Activated naive CD4-positive, alpha-beta T cell treated with anti-CD3 and anti-CD28 coated beads for 36 hours (primary cell): ENCODE data around the gene ALDOA. TPM values are rescaled to one million over a fixed set of nuclear protein-coding genes. Genes with fewer than 3 reads are reported as not detected.
"Not testable (repeated sequence)": the region's sequence is repeated elsewhere in the genome, so short reads cannot be mapped to it uniquely, and the experiment has no call there.

Experiments used
- CTCF ChIA-PET: fragments of 350-600 bp; sonication (Branson Sonifier 250); formaldehyde crosslinking; loops from one replicate; lab custom pipeline; 2021; ENCODE audit warnings: antibody characterized with exemption; lab: Charles Lee
- DNase-seq: peaks from one replicate; pipeline ENCODE4 v3.0.0-alpha.2; 2020
- H3K27ac Mint-ChIP-seq: one replicate; pipeline ENCODE4 v1.8.0; 2021; ENCODE audit warnings: mild to moderate bottlenecking, mixed read lengths
- H3K27me3 Mint-ChIP-seq: one replicate; pipeline ENCODE4 v1.8.0; 2021; ENCODE audit warnings: low read depth, mixed read lengths
- H3K36me3 Mint-ChIP-seq: one replicate; pipeline ENCODE4 v1.8.0; 2021; ENCODE audit warnings: low read depth, mixed read lengths
- H3K4me1 Mint-ChIP-seq: one replicate; pipeline ENCODE4 v1.8.0; 2021; ENCODE audit warnings: low read depth, mixed read lengths
- H3K4me3 Mint-ChIP-seq: one replicate; pipeline ENCODE4 v1.8.0; 2021; ENCODE audit warnings: mild to moderate bottlenecking, moderate library complexity, mixed read lengths
- H3K9me3 Mint-ChIP-seq: one replicate; pipeline ENCODE4 v1.8.0; 2021; ENCODE audit warnings: mixed read lengths
- intact Hi-C: fragments of 100-400 bp; cut with micrococcal nuclease; formaldehyde crosslinking; loops from one replicate; pipeline ENCODE4 v1.15.1; 2023
- total RNA-seq, 2 experiments: library from RNA; stranded (reverse); gene quantifications; one replicate each; pipeline ENCODE4 v1.2.3, GENCODE V29; 2021

Gene ALDOA
- total RNA-seq, result 1,000 to 10,000 TPM; 1,750 to 1,795 TPM

DNA sequence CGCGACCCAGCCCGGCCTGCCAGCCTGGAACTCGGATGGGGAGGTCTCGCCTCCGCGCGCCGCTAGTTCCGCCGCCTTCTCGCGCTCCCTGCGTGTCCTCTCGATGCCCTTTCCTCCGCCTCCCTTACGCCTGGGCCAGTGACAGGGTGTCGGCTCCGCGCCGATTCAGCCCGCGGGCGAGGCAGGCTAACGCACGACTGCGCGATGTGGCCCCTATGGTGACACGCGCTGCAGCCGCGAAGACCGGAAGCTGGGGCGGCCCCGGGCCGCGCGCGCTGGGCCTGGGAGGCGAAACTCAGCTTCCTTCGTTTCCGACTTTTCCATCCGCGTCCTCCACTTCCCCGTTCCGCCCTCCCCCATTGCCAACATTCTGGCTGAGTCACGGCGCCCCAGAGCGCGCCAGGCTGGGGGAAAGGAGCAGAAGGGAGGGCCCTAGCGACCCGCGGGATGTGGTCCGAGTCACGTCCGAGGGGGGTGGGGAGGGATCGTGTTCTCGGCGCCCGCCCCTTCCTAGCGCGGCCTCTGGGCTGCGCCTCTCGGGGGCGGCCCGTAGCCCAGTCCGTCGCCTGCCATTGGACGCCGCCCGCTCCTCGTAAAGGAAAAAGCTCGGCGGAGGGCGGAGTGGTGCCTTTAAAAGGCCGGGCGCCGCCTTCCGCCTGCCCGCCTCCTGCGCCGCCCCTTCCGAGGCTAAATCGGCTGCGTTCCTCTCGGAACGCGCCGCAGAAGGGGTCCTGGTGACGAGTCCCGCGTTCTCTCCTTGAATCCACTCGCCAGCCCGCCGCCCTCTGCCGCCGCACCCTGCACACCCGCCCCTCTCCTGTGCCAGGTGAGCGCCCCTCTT is at the start of gene ALDOA:
ALDOA (plus strand) TSS at position 659 of the 841 bp plus-strand sequence. CDS start 1,138 bp downstream, outside the sequence.
- CTCF ChIA-PET, result interaction anchor here (0.9 to 3.3 kb wide), 3 partner anchors 9 to 26 kb away, joined by 4 to 16 read pairs (median 8); partner anchors contain the start of genes PPP4C and TBX6
- DNase-seq, result peak; percentile 97
- peaks cover 32% of the 10 kb centered on the region for H3K4me1 Mint-ChIP-seq

DNA sequence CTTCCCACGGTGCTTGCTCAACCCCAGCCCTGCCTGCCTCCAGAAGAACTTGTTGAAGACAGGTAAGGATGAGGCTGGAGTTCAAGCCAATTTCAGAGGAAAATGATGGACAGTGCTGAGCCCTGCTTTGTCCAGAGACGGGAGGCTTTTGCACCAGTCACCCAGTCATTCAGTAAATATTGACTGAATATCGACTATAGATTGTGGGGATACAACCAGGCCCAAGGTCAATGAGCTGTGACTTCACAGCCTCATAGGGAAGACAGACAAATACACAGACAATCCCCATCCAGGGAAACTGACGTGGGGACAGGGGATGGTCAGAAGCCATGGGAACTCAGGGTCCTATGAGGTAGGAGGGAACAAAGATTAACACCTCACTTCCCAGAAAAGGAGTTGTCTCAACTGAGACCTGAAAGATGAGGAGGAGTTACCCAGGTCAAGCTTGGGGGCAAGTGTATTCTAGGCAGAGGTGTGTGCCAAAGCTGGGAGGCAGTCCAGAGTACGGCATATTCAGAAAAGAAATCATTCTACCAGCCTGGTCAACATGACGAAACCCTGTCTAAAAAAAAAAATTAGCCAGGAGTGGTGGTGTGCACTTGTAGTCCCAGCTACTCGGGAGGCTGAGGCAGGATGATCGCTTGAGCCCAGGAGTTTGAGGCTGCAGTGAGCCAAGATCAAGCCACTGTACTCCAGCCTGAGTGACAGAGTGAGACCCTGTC is 48.8 kb upstream of the ALDOA start:
- Mint-ChIP-seq H3K9me3 (no peaks in the 10 kb centered on the region), H3K27me3 (peaks cover 5% of the 10 kb centered on the region), H3K4me3 (no peak overlapping the region), H3K36me3 (no peaks in the 10 kb centered on the region), H3K27ac (no peak overlapping the region), H3K4me1 (peaks cover 6% of the 10 kb centered on the region)
- CTCF ChIA-PET, result interaction anchor here (1.8 kb wide), 1 partner anchor 16 kb away, joined by 6 read pairs; no protein-coding TSS in a partner anchor
- DNase-seq, result no peak
- intact Hi-C loops, result no loop called here

More for the DNA sequence above, at the start of gene ALDOA:
- intact Hi-C loops, result loop anchor here (1.0 to 5.0 kb wide), 10 partner anchors 10 to 593 kb away; partner anchors contain the start of genes FBRS, HIRIP3, MAZ and PPP4C
- Mint-ChIP-seq H3K27me3 (no peaks in the 10 kb centered on the region), H3K4me3 (peak within 1 kb of the TSS; percentile 95), H3K9me3 (no peaks in the 10 kb centered on the region), H3K36me3 (peaks cover 48% of the 10 kb centered on the region), H3K27ac (peak within 1 kb of the TSS; percentile 98)

DNA sequence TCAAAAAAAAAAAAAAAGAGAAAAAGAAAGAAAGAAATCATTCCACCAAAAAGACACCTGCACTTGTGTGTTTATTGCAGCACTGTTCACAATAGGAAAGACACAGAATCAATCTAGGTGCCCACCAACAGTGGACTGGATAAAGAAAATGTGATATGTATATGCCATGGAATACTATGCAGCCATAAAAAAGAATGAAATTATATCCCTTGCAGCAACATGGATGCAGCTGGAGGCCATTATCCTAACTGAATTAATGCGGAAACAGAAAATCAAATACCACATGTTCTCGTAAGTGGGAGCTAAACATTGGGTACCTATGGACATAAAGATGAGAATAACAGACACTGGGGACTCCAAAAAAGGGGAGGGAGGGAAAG is 48.3 kb upstream of the ALDOA start:
- Mint-ChIP-seq H3K27ac (no peak overlapping the region), H3K36me3 (no peaks in the 10 kb centered on the region), H3K4me3 (no peak overlapping the region), H3K9me3 (no peaks in the 10 kb centered on the region), H3K27me3 (no peaks in the 10 kb centered on the region), H3K4me1 (peaks cover 3% of the 10 kb centered on the region)
- DNase-seq, result no peak
- CTCF ChIA-PET, result interaction anchor here (1.8 kb wide), 1 partner anchor 15 kb away, joined by 6 read pairs; no protein-coding TSS in a partner anchor
- intact Hi-C loops, result no loop called here

DNA sequence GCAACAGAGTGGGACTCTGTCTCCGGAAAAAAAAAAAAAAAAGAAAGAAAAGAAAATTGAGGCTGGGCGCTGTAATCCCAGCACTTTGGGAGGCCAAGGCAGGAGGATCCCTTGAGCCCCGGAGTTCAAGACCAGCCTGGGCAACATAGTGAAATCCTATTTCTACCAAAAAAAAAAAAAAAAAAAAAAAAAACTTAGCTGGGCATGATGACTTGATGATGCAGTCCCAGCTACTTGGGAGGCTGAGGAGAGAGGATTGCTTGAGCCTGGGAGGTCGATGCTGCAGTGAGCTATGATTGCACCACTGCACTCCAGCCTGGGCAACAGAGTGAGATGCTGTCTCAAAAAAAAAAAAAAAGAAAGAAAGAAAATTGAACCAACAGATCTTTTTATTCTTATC is 47.6 kb upstream of the ALDOA start:
- DNase-seq, H3K4me3 Mint-ChIP-seq, CTCF ChIA-PET, H3K36me3 Mint-ChIP-seq, H3K9me3 Mint-ChIP-seq, H3K27ac Mint-ChIP-seq, intact Hi-C loops, H3K4me1 Mint-ChIP-seq, H3K27me3 Mint-ChIP-seq: not testable (repeated sequence)

DNA sequence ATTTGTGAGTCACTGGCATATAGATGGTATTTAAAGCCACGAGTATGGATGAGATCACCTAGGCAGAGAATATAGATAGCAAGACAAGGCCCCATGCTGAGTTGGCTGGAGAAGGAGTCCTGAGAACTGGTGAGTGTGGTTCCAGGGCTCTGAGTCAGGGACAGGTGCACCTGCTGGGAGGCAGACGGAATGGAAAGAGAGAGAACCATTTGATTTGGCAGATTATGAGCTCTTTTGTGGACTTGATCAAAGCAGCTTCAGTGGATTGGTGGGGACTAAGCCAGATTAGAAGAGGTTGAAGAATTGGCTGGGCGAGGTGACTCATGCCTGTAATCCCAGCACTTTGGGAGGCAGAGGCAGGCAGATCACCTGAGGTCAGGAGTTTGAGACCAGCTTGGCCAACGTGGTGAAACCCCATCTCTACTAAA is 46.8 kb upstream of the ALDOA start:
- CTCF ChIA-PET, result interaction anchor here (1.2 to 1.7 kb wide), 2 partner anchors 13 to 318 kb away, joined by 3 to 12 read pairs; partner anchors contain the start of gene TLCD3B
- Mint-ChIP-seq H3K4me3 (no peak overlapping the region), H3K9me3 (no peaks in the 10 kb centered on the region), H3K27me3 (no peaks in the 10 kb centered on the region), H3K36me3 (no peaks in the 10 kb centered on the region), H3K4me1 (peaks cover 3% of the 10 kb centered on the region), H3K27ac (no peak overlapping the region)
- intact Hi-C loops, result no loop called here
- DNase-seq, result no peak

DNA sequence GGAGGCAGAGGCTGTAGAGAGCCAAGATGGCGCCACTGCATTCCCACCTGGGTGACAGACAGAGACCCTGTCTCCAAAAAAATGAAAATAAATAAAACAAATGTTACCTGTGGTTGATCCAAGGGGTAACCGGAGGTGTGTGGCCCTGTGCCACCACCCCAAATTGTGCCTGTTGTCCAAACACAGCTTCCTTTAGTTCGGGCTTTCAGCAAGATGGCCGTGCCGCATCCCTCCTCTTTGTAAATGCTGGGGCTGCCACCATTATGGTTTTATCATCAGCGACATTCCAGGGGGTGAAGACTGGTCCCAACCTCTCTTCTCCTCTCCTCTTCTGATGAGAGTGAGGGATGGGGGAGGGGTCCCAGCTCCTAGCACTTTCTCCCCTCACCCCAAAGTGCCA is 42.7 kb upstream of the ALDOA start, which contains the start of gene C16orf92:
C16orf92 (plus strand) TSS at position 312 of the 400 bp plus-strand sequence. CDS start 143 bp downstream, outside the sequence.
- Mint-ChIP-seq H3K27ac (no peak within 1 kb of the TSS), H3K4me3 (no peak within 1 kb of the TSS), H3K9me3 (no peaks in the 10 kb centered on the region), H3K4me1 (peaks cover 3% of the 10 kb centered on the region), H3K27me3 (peaks cover 14% of the 10 kb centered on the region), H3K36me3 (no peaks in the 10 kb centered on the region)
- CTCF ChIA-PET, result interaction anchor here (0.6 to 2.6 kb wide), 7 partner anchors 9 to 331 kb away, joined by 3 to 26 read pairs (median 4); partner anchors contain the start of gene KCTD13
- DNase-seq, result no peak
- intact Hi-C loops, result loop anchor here (5.0 to 10.0 kb wide), 4 partner anchors 51 to 216 kb away; partner anchors contain the start of genes CDIPT, KCTD13, MAZ and TAOK2

DNA sequence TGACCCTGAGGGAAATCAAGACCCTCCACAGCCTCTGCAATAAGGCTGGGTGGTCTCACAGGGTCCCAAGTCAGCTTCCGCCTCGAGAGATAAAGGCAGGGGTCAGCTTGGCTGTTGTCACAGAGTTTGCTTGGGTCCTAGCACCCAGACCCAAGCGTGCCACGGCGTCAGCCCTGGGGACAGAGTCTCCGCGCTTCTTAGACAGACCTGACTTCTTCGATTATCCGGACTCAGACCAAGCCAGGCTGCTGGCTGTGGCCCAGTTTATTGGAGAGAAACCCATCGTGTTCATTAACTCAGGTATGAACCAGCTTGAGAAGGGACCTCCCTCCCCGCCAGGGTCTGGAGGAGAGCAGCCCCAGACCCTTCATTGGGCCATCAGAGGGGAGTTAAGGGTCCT is 42.0 kb upstream of the ALDOA start:
- no peaks in the 10 kb centered on the region for H3K36me3 Mint-ChIP-seq
- DNase-seq, result no peak
- CTCF ChIA-PET, result interaction anchor here (1.2 to 2.6 kb wide), 4 partner anchors 9 to 332 kb away, joined by 3 to 26 read pairs (median 6); partner anchors contain the start of gene KCTD13

DNA sequence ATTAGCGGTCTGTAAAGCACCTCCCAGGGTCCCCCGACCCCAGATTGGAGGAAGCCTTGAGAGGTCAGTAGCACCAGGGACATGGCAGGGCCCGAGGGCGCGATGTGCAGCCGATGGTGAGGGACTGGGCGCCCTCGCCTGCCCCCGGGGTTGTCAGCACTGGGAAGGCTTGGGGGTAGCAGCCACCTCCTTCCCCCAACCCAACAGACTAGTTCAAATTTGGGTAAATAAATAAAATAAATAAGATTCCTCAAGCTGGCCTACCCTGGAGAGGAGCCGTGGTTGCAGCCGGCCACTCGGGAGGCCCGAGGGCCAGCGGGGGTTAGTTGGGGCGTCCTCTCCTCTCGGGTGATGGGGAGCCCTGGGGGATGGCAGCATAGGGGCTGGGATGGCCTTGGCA is 41.1 kb upstream of the ALDOA start:
- intact Hi-C loops, result loop anchor here (5.0 to 10.0 kb wide), 4 partner anchors 52 to 217 kb away; partner anchors contain the start of genes CDIPT, KCTD13, MAZ and TAOK2
- Mint-ChIP-seq H3K9me3 (no peaks in the 10 kb centered on the region), H3K4me1 (peaks cover 5% of the 10 kb centered on the region), H3K36me3 (no peaks in the 10 kb centered on the region), H3K4me3 (no peak overlapping the region), H3K27ac (no peak overlapping the region), H3K27me3 (peaks cover 23% of the 10 kb centered on the region)
- DNase-seq, result no peak
- CTCF ChIA-PET, result no interaction called here

More for the DNA sequence above, 42.0 kb upstream of the ALDOA start:
- Mint-ChIP-seq H3K27me3 (peaks cover 18% of the 10 kb centered on the region), H3K4me3 (no peak overlapping the region), H3K27ac (no peak overlapping the region), H3K4me1 (peaks cover 5% of the 10 kb centered on the region), H3K9me3 (no peaks in the 10 kb centered on the region)
- intact Hi-C loops, result loop anchor here (5.0 to 10.0 kb wide), 4 partner anchors 51 to 216 kb away; partner anchors contain the start of genes CDIPT, KCTD13, MAZ and TAOK2

DNA sequence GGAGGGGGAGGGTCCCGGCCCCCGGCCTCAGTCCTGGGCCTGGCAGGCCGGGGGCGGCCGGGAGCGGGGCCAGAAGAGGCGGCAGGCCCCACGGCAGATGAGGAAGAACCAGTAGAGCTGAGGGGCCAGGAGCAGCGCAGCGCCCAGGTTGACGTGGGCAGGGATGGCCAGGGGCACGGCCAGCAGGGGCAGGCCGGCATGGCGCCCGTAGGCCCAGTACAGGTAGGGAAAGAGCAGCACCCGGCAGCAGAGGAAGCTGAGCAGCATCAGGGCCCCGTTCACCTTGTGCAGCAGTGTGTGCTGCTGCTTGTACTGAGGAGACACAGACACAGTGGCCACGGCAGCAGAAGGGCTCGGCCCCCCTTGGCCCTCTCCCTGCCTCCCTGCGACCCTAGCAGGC is 40.4 kb upstream of the ALDOA start:
- DNase-seq, result no peak
- CTCF ChIA-PET, result no interaction called here
- H3K27me3 Mint-ChIP-seq, result peaks cover 30% of the 10 kb centered on the region
- H3K9me3 Mint-ChIP-seq, result no peaks in the 10 kb centered on the region
- H3K4me1 Mint-ChIP-seq, result peaks cover 7% of the 10 kb centered on the region
- H3K36me3 Mint-ChIP-seq, result no peaks in the 10 kb centered on the region
- no peak overlapping the region for H3K27ac Mint-ChIP-seq
- intact Hi-C loops, result loop anchor here (10.0 kb wide), 1 partner anchor 100 kb away; the partner anchor contains the start of gene KCTD13
- H3K4me3 Mint-ChIP-seq, result no peak overlapping the region

DNA sequence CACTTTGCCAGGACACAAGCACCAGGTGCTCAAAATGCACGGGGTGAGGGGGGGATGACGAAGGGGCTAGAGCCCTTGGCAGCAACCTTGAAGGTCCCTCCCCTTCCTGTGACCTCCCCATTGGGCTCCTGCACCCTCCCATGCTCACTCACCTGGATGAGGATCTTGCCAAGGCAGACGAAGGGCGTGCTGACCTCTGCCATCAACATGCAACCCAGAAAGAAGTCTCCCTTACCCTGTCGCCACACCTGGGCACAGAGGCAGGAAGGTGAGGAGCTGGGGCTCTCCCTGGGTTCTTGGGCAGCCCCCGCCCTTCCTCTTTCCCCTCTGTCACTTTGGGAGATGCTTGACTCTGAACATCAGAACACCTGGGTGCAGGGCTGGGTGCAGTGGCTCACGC is 40.0 kb upstream of the ALDOA start:
- H3K36me3 Mint-ChIP-seq, result no peaks in the 10 kb centered on the region
- H3K27ac Mint-ChIP-seq, result no peak overlapping the region
- DNase-seq, result no peak
- H3K27me3 Mint-ChIP-seq, result peaks cover 32% of the 10 kb centered on the region
- H3K4me3 Mint-ChIP-seq, result no peak overlapping the region
- peaks cover 9% of the 10 kb centered on the region for H3K4me1 Mint-ChIP-seq
- CTCF ChIA-PET, result no interaction called here
- no peaks in the 10 kb centered on the region for H3K9me3 Mint-ChIP-seq
- intact Hi-C loops, result loop anchor here (10.0 kb wide), 1 partner anchor 101 kb away; the partner anchor contains the start of gene KCTD13

DNA sequence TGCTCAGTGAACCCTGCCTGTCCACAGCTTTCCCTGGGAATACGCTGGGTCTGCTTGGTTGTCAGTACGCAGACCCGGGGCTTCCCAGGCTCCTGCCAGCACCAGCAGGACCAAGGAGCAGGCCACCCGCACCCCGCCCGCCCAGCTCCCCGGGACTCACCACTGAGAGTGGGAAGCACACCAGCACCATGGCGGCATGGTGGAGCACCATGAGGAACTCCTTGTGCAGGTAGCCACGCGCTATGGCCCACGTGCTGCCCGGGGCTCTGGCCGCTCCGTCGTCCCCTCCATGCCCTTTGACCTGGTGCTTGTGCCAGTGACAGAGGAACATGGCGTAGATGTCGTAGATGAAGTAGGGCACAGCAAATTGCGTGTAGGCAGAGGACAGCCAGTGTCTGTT is 39.1 kb upstream of the ALDOA start:
- Mint-ChIP-seq H3K27me3 (peaks cover 34% of the 10 kb centered on the region), H3K9me3 (no peaks in the 10 kb centered on the region), H3K4me1 (peaks cover 6% of the 10 kb centered on the region), H3K27ac (no peak overlapping the region), H3K4me3 (no peak overlapping the region), H3K36me3 (no peaks in the 10 kb centered on the region)
- DNase-seq, result no peak
- CTCF ChIA-PET, result no interaction called here
- intact Hi-C loops, result loop anchor here (10.0 kb wide), 1 partner anchor 102 kb away; the partner anchor contains the start of gene KCTD13
